ENCODE results near the gene MBD1.

DNA sequence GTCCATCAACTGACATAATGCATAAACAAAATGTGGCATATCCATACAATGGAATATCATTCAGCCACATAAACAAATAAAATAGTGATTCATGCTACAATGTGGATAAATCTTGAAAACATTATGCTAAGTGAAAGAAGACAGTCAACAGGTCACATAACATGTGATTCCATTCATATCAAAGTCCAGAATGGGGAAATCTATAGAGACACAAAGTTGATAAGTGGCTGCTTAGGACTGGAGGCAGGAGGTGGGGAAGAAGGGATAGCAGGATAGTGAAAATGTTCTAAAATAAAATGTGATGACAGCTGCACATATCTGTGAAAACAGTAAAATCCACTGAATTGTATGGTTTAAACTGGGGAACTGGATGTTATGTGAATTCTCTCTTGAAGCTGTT, 33.8 kb downstream of the MBD1 start:
- TF ChIP-seq CTCF (conservative IDR thresholded peaks at IDR 0.05) (no peak), EZH2 (IDR thresholded peaks at IDR 0.05; ENCODE audit: low read depth) (no peak)
